Measurements from ENCODE around the gene CCDC74A.
"Not testable (repeated sequence)": the region's sequence is repeated elsewhere in the genome, so short reads cannot be mapped to it uniquely, and the experiment has no call there.

The CCDC74A gene

GRCh38 chr2:131527131-131528001 lies at the start of gene CCDC74A:
Gene CCDC74A, plus strand, starts transcription at chr2:131527888. Its CDS starts 83 bp downstream, at chr2:131527971.
- POLR2A ChIA-PET; DNase-seq (ENCODE audit: extremely low spot score); CTCF ChIA-PET: not testable (repeated sequence)
- peak; percentile 93 for TF ChIP-seq PKNOX1 (IDR thresholded peaks at IDR 0.05)

GRCh38 chr2:131478074-131478849 lies 49.4 kb upstream of the CCDC74A start:
- CTCF ChIA-PET = not testable (repeated sequence)

GRCh38 chr2:131478850-131479461 lies 48.7 kb upstream of the CCDC74A start:
- CTCF ChIA-PET; POLR2A ChIA-PET; DNase-seq (ENCODE audit: extremely low spot score): not testable (repeated sequence)

More at GRCh38 chr2:131478074-131478849, 49.4 kb upstream of the CCDC74A start:
- DNase-seq (ENCODE audit: extremely low spot score); POLR2A ChIA-PET: not testable (repeated sequence)

GRCh38 chr2:131480351-131480750 lies 47.3 kb upstream of the CCDC74A start:
- POLR2A ChIA-PET; DNase-seq (ENCODE audit: extremely low spot score): not testable (repeated sequence)
- CTCF ChIA-PET = interaction anchor here (0.8 kb wide), 1 partner anchor 12 kb away, joined by 3 read pairs; no protein-coding TSS in a partner anchor

GRCh38 chr2:131482506-131483155 lies 45.1 kb upstream of the CCDC74A start:
- POLR2A ChIA-PET, CTCF ChIA-PET: not testable (repeated sequence)

GRCh38 chr2:131483981-131484820 lies 43.5 kb upstream of the CCDC74A start:
- POLR2A ChIA-PET; DNase-seq (ENCODE audit: extremely low spot score); CTCF ChIA-PET: not testable (repeated sequence)

More at GRCh38 chr2:131482506-131483155, 45.1 kb upstream of the CCDC74A start:
- not testable (repeated sequence) for DNase-seq (ENCODE audit: extremely low spot score)

GRCh38 chr2:131484906-131485460 lies 42.7 kb upstream of the CCDC74A start:
- DNase-seq (ENCODE audit: extremely low spot score); CTCF ChIA-PET; POLR2A ChIA-PET: not testable (repeated sequence)

GRCh38 chr2:131486201-131486902 lies 41.3 kb upstream of the CCDC74A start:
- DNase-seq (ENCODE audit: extremely low spot score); CTCF ChIA-PET; POLR2A ChIA-PET: not testable (repeated sequence)

- TF ChIP-seq FOXM1 (IDR thresholded peaks at IDR 0.05; ENCODE audit: borderline replicate concordance) = no peak
- no peak for TF ChIP-seq PKNOX1 (IDR thresholded peaks at IDR 0.05)
- TF ChIP-seq NFRKB (IDR thresholded peaks at IDR 0.05) = no peak
- TF ChIP-seq HDGF (IDR thresholded peaks at IDR 0.05; ENCODE audit: borderline replicate concordance) = no peak
- no peak for TF ChIP-seq ELF4 (IDR thresholded peaks at IDR 0.05)
- no peak for TF ChIP-seq BHLHE40 (IDR thresholded peaks at IDR 0.05; ENCODE audit: borderline replicate concordance)
- no peak for TF ChIP-seq SP1 (IDR thresholded peaks at IDR 0.05)
- TF ChIP-seq ZNF384 (IDR thresholded peaks at IDR 0.05) = no peak
- TF ChIP-seq TARDBP (IDR thresholded peaks at IDR 0.05) = no peak
- CTCF ChIA-PET = no interaction called here
- POLR2A ChIA-PET = no interaction called here
- no peak for DNase-seq (ENCODE audit: extremely low spot score)
Measured at GRCh38 chr2:131488306-131489205, 39.1 kb upstream of the CCDC74A start.

GRCh38 chr2:131490616-131491468 lies 36.8 kb upstream of the CCDC74A start:
- DNase-seq (ENCODE audit: extremely low spot score); CTCF ChIA-PET: not testable (repeated sequence)

GRCh38 chr2:131491469-131491836 lies 36.2 kb upstream of the CCDC74A start:
- CTCF ChIA-PET; DNase-seq (ENCODE audit: extremely low spot score): not testable (repeated sequence)
- POLR2A ChIA-PET = interaction anchor here (1.0 to 1.7 kb wide), 2 partner anchors 15 to 78 kb away, joined by 3 to 7 read pairs; no protein-coding TSS in a partner anchor

More at GRCh38 chr2:131490616-131491468, 36.8 kb upstream of the CCDC74A start:
- POLR2A ChIA-PET = interaction anchor here (1.0 kb wide), 1 partner anchor 78 kb away, joined by 3 read pairs; no protein-coding TSS in a partner anchor
